GM10847 (cell line): Measurements from ENCODE around the gene SLC25A11.

Experiments used
- POLR2A ChIP-seq: IDR thresholded peaks from 2 replicates; pipeline ENCODE4 v1.6.1; 2011; ENCODE audit not compliant: insufficient read length; ENCODE audit errors: extremely low read depth

The SLC25A11 gene

DNA sequence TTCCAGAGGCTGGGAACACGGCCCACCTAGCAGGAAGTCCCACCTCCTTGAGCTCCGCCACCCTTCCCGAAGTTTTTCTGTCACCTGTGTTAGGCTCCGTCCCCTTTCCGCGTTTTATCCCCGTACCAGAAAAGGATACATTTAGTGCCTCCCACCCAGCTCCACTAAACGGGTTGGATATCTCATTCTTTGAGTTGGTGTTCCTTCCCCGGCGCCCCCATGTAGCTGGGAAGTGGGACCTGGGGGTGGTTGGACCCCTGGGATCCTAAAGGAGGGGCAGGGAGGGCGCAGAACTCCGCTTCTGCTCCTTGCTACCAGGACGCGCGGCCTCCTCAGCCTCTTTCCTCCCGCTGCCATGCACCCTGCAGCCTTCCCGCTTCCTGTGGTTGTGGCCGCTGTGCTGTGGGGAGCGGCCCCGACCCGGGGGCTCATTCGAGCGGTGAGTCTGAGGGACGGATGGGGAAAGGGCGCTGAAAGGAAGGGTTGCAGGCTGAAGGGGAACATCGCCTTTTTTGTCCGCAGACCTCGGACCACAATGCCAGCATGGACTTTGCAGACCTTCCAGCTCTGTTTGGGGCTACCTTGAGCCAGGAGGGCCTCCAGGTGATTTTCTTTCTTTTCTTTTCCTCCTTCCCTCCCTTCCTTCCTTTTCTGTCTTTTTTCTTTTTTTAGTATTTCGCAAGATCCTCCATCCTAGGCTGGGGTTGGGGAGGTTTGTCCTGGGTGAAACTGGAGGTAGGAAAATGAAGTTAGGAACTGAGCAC lies 891 bp upstream of the SLC25A11 start:
- no peak for TF ChIP-seq POLR2A

DNA sequence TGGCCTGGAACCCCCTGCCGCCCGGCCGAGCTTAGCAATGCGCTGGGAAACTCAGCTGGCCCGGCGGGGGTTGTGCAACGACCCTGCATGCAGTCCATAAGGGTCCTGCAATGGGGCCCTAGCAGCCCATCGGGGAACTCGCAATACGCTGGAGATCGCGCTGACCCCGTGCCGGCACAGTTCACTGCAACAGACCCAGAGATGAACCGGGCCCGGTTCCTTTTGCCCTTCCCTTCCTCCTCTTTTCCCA lies 375 bp downstream of the SLC25A11 start:
- TF ChIP-seq POLR2A: no peak

DNA sequence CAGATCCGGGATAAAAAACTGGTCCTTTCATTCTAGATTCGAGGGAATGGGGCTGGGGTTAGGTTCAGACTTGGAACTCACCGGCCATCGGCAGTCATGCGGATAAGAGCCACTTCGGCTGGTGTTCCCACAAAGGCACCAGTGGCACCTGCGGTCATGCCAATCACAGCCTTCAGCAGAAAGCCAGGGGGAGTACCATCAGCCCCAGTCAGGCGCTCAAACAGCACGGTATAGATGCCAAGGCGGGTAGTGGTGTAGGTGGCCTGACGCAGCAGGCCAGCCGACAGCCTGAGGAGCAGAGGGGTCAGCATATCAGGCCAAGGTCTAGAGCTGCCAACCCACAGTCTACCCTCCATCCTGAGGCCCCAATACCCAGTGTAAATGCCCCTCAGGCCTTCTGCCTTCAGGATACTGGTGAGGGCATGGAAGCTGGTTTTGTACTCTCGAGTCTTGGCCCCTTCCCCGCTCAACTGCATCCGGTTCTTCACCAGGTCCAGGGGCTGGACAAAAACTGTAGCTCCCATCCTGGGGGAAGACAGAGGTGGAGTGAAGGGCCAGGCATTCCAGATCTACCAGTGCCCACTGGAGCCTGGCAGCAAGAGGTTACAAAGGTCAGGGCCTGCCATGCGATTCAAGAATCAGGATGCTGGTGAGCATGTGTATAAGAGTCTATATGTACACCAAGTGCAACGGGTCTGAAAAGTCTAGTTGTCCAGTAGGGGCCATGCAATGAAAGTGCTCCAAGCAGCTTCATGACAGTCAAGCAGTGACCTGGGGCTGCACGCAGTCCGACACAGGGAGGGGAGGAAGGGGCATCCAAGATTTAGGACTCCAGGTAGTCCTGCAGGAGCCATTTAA lies 929 bp downstream of the SLC25A11 start:
- TF ChIP-seq POLR2A: no peak

DNA sequence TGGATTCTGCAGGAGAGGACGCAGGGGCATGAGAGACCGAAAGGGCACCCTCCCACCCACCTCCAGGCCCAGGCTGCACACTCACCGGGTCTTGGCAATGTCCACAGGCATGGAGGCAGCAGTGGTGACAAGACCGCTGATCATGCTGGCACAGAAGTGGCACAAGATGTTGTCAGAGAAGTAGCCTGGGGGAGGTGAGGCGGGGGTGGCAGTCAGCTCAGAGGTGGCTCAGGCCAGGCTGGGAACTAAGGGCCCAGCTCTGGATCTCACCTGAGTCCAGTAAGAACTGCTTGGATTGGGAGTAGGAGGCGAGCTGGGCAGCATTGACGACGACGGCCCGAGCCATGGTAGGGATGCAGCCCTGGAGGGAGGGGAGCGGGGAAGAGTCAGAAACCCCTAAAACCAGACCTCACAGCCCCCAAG lies 1.8 kb downstream of the SLC25A11 start:
- no peak for TF ChIP-seq POLR2A

DNA sequence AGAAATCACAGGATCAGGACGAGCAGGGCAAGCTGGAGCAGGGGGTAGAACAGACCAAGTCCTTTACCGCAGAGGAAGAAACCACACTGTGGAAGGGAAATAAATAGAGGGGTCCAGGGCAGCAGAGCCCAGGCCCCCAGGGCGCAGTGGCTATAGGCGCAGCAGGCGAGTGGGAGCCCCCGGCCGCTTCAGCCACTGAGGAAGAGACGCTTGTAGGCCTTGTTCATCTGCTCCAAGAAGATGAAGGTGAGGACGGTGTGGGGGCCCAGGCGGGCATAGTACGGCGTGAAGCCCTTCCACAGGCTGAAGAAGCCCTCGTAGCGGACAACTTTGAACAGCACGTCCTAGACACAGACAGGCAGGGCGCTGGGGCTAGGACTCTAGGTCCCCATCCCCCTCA lies 2.3 kb downstream of the SLC25A11 start:
- TF ChIP-seq POLR2A: no peak

DNA sequence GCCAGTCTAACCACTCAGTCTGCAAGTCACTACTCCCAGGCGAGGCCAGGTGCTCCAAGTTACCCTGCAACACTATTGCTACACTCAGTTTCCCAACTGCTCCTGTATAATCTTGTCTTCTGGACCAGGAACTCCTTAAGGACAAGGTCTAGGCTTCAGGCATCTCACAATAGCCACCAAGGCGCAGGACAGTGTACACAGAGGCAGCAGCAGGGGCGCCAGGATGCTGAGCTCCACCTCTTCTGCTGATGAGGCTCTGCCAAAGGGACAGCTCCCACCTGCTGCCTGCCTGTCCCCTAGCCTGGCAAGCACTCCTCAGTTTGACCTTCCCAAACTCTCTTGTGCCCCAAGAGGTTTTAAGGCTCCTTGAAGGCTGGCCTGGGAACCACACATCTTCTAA lies 3.4 kb downstream of the SLC25A11 start:
- no peak for TF ChIP-seq POLR2A

DNA sequence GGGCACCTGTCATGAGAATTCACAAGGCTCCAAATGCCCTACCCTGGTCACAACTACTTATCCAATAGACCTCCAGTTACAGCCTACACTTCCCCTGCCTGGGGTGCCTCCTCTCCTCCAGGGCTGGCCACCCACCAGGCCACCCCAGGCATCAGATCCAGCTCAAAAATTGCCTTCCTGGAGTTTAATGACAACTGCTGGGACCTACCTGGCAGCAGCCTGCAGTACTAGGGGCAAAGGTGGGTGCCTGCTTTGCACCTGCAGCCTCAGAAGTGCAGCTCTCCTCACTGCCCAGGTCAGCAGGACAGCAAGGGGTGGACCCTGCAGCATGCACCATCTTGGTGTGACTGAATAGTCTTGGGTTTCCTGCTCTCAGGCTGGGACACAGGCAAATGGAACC lies 4.2 kb downstream of the SLC25A11 start:
- no peak for TF ChIP-seq POLR2A

DNA sequence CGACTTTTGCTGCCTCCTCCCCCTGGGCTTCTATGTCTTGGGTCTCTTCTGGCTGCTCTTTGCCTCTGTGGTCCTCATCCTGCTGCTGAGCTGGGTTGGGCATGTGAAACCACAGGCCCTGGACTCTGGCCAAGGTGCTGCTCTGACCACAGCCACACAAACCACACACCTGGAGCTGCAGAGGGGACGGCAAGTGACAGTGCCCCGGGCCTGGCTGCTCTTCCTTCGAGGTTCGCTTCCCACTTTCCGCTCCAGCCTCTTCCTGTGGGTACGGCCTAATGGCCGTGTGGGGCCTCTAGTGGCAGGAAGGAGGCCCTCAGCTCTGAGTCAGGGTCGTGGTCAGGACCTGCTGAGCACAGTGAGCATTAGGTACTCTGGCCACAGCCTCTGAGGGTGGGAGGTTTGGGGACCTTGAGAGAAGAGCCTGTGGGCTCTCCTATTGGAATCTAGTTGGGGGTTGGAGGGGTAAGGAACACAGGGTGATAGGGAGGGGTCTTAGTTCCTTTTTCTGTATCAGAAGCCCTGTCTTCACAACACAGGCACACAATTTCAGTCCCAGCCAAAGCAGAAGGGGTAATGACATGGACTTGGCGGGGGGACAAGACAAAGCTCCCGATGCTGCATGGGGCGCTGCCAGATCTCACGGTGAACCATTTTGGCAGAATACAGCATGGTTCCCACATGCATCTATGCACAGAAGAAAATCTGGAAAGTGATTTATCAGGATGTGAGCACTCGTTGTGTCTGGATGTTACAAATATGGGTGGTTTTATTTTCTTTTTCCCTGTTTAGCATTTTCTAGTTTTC lies 5.5 kb downstream of the SLC25A11 start:
- no peak for TF ChIP-seq POLR2A

DNA sequence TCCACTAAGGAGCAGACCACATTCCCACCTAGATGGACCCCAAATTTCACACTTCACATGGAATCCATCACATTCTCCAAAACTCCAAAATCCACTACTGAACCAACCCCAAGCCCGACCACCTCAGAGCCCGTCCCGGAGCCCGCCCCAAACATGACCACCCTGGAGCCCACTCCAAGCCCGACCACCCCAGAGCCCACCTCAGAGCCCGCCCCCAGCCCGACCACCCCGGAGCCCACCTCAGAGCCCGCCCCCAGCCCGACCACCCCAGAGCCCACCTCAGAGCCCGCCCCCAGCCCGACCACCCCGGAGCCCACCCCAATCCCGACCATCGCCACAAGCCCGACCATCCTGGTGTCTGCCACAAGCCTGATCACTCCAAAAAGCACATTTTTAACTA lies 6.2 kb downstream of the SLC25A11 start:
- TF ChIP-seq POLR2A: no peak

DNA sequence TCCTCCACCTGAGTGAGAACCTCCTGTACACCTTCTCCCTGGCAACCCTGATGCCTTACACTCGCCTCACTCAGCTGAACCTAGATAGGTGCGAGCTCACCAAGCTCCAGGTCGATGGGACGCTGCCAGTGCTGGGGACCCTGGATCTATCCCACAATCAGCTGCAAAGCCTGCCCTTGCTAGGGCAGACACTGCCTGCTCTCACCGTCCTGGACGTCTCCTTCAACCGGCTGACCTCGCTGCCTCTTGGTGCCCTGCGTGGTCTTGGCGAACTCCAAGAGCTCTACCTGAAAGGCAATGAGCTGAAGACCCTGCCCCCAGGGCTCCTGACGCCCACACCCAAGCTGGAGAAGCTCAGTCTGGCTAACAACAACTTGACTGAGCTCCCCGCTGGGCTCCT lies 7.1 kb downstream of the SLC25A11 start:
- no peak for TF ChIP-seq POLR2A

DNA sequence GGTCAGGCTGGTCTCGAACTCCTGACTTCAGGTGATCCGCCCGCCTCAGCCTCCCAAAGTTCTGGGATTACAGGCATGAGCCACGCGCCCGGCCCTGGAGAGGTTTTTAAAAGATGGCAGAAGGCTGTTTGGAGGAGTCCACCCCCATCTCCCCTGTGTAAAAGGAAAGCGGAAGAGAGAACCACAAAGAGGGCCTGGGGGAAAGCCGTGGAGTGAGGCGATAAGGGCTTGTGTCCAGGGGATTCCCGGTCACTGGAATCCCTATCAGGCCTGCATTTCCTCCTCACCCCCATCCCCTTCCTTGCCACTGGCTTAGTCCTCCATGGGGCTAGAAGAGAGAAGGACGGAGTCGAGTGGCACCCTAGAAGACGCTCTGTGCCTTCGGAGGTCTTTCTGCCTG lies 7.9 kb downstream of the SLC25A11 start, which contains the start of gene GP1BA:
TSS of gene GP1BA (plus strand) at position 315 of the 400 bp plus-strand sequence. CDS start 328 bp downstream, outside the sequence.
- TF ChIP-seq POLR2A: no peak

DNA sequence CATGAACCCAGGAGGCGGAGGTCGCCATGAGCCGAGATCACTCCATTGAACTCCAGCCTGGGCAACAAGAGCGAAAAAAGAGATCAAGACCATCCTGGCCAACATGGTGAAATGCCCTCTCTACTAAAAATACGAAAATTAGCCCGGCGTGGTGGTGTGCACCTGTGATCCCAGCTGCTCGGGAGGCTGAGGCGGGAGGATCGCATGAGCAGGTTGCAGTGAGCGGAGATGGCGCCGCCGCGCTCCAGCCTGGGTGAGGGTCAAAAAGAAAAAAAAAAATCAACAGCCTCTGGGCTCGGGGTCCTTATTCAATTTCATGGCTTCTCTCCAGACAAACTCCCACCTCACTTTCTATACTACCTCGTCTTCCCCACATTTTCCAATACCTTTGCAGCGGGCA lies 11.0 kb downstream of the SLC25A11 start:
- no peak for TF ChIP-seq POLR2A

DNA sequence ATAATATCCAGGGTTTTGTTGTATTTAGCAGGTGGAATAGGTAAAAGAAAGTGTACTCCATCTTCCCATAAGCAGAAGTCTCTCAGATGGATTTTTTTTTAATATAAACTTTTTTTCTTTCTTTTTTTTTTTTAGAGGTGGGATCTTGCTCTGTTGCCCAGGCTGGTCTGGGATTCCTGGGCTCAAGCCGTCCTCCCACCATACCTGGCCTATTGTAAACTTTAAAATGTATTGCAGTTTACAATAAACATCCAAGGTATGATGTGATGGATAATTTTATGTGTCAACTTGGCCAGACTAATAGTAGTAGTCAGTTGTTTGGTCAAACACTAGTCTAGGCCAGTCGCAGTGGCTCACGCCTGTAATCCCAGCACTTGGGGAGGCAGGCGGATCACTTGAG lies 18.5 kb downstream of the SLC25A11 start:
- TF ChIP-seq POLR2A: no peak

DNA sequence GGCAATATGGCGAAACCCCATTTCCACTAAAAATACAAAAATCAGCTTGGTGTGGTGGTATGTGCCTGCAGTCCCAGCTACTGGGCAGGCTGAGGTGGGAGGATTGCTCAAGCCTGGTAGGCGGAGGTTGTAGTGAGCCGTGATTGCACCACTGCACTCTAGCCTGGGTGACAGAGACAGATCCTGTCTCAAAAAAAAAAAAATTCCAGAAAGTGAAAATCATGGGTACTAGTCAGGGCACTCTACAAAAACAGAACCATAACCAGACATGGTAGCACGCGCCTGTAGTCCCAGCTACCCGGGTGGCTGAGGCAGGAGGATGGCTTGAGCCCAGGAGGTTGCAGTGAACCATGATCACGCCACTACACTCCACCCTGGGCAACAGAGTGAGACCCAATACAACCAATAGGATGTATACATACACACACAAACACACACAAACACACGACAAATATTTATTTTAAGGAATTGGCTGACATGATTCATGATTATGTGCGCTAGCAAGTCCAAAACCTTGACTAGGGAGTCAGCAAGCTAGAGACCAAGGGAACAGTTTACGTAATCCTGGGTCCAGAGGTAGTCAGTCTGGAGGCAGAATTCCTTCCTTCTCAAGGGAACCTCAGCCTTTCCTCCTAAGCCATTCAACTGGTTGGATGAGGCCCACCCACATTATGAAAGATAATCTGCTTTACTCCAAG lies 19.3 kb downstream of the SLC25A11 start:
- no peak for TF ChIP-seq POLR2A

DNA sequence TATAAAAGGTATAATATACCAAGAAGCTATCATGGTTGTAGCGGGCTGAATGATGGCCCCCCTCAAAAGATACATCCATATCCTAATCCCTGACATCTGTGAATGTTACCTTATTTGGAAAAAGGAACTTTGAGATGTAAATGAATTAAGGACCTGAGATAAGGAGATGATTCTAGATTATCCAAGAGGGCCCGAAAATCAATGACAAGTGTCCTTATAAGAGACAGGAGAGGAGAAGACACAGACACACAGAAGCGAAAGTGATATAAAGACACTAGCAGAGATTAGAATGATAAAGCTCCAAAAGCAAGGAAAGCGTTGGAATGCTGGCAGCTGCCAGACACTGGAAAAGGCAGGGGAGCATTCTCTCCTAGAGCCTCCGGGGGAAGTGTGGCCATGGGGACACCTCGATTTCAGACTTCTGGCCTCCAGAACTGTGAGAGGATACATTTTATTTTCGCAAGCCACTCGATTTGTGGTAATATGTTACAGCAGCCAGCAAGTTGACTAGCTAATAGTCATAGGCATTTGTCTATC lies 20.3 kb downstream of the SLC25A11 start:
- no peak for TF ChIP-seq POLR2A
